ENCODE results near the gene ABCF3.
A peak's percentile ranks its signal among the peaks of the same experiment; 100 is the strongest.

Gene ABCF3

GRCh38 chr3:184229394-184230080 lies 43.5 kb downstream of the ABCF3 start, which contains the start of gene VWA5B2:
Gene VWA5B2, plus strand, starts transcription at chr3:184229585. Its CDS starts 944 bp downstream, at chr3:184230529.
- TF ChIP-seq CTCF (IDR thresholded peaks at IDR 0.05; ENCODE audit: low read length, missing control alignments): no peak
- H3K4me3 ChIP-seq (replicated peaks; ENCODE audit: low read depth, low read length): peak within 1 kb of the TSS; percentile 33
- peak; percentile 32 for DNase-seq (ENCODE audit: low read depth)

DNA sequence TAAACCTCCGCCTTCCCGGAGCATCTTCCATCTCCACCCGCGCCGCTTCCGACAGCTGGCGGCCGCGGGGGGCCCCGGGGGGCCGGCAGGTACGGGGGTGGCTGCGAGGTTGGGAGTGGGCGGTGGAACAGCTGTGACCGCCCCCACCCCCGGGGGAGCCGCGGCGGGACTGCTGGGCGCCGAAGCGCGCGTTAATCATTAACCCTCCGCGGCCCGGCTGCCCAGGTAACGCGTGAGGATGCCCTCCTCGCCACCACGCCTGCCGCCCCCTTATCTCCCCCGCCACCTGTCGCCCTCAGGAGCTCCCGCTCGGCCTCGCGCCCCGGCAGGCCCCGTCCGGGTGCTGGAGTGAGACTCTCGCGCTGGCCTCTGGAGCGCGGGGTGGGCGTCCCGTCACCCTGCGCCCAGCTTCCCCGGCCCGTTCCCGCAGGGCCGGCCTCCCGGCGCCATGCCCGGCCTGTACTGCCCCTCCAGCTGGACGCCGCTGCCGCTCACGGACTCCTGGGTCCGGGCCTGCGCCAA lies 44.1 kb downstream of the ABCF3 start:
- no peak for TF ChIP-seq CTCF (IDR thresholded peaks at IDR 0.05; ENCODE audit: low read length, missing control alignments)
- no peak overlapping the region for H3K4me3 ChIP-seq (replicated peaks; ENCODE audit: low read depth, low read length)
- no peak for DNase-seq (ENCODE audit: low read depth)

DNA sequence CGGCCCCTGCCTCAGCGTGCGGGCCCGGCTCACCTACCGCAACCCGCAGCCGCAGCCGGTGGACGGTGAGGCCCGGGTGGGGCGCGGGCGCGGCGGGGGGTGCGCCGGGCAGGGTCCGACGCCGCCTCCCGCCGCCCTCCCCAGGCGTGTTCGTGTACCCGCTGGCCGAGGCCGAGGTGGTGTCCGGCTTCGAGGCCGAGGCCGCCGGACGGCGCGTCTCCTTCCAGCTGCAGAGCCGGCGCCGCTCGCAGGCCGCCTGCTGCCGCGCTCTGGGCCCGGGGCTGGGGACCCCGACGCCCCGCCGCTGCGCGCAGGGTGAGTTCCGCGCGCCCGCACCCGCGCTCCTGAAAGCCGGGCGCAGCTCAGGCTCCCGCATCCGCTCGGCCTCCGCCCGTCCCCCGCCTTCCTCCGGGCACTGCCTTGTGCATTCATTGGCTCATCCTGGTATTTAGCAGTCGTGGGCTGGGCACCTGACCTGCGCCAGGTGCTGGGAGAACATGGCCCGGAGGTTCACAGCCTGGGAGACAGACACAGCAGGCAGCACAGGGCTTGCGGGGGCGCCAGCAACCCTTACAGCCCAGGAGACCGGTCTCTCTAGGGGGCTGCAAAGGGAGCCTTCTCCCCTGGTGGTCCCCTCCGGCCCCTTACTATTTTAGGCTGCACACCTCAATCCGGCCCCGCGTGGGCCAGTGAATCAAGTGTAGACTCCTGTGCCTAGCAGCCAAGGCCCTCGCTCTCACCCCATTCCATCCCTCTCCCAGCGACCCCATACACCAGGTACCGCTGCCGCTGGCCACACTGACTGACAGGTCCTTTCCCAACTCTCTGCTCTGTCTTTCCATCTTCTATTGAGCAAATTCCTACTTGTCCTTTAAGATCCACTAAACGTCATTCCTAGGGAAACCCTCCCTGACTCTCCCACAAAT lies 44.9 kb downstream of the ABCF3 start:
- no peak for DNase-seq (ENCODE audit: low read depth)
- TF ChIP-seq CTCF (IDR thresholded peaks at IDR 0.05; ENCODE audit: low read length, missing control alignments): no peak
- no peak overlapping the region for H3K4me3 ChIP-seq (replicated peaks; ENCODE audit: low read depth, low read length)

DNA sequence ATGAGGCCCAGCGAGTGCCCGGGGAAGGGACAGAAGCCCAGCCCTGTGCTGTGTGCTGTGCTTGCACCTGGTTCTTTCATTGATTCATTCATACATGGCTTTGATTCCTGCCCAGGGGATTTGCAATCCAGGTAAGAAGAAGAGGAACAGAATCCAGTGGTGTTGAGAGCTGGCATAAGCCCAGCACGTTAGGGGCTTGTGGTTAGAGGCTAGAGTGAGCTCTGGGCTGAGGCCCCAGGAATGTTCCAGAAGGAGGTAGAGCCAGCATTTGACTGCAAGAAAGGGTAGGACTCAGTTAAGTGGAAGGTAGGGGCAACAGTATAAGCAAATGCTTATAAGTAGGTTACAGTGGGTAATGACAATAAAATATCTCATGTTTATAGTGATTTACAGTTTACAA lies 45.7 kb downstream of the ABCF3 start:
- no peak for DNase-seq (ENCODE audit: low read depth)
- no peak for TF ChIP-seq CTCF (IDR thresholded peaks at IDR 0.05; ENCODE audit: low read length, missing control alignments)
- H3K4me3 ChIP-seq (replicated peaks; ENCODE audit: low read depth, low read length): no peak overlapping the region

GRCh38 chr3:184233127-184233843 lies 47.3 kb downstream of the ABCF3 start:
- H3K4me3 ChIP-seq (replicated peaks; ENCODE audit: low read depth, low read length): no peak overlapping the region
- TF ChIP-seq CTCF (IDR thresholded peaks at IDR 0.05; ENCODE audit: low read length, missing control alignments): no peak
- DNase-seq (ENCODE audit: low read depth): no peak

DNA sequence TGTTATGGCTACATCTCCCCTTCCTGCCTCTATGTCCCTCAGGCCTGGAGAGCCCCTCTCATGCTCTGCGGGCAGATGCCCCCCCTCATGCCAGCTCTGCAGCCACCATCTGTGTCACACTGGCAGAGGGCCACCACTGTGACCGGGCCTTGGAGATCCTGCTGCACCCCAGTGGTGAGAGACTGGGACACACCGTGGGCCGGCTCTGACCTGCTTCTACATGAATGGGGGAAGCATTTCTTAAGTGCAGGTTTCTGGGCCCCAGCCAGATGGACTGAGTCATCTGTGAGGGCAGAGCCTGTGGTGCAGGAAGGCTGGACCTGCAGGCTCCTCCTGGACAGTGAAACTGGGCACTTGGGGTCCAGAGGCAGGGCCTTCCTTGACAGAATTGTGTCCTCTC lies 48.2 kb downstream of the ABCF3 start:
- H3K4me3 ChIP-seq (replicated peaks; ENCODE audit: low read depth, low read length): no peak overlapping the region
- peak; percentile 20 for TF ChIP-seq CTCF (IDR thresholded peaks at IDR 0.05; ENCODE audit: low read length, missing control alignments)
- peak; percentile 85 for DNase-seq (ENCODE audit: low read depth)

Data from fibroblast of pulmonary artery (primary cell).